ENCODE data around the gene CDK14. TPM values are rescaled to one million over a fixed set of nuclear protein-coding genes. Genes with fewer than 3 reads are reported as not detected.

The CDK14 gene
- polyA plus RNA-seq, 1 donor from 2014 or later: 25.1 TPM

GRCh38 chr7:90622670-90623069 lies 26.5 kb downstream of the CDK14 start:
- H3K9ac ChIP-seq (ENCODE audit: low read length): no peak overlapping the region
- H3K79me2 ChIP-seq (replicated peaks; ENCODE audit: insufficient read depth, low read length): no peaks in the 10 kb centered on the region
- no peaks in the 10 kb centered on the region for H3K9me3 ChIP-seq (ENCODE audit: low read length)
- no peaks in the 10 kb centered on the region for H3F3A ChIP-seq (ENCODE audit: insufficient read depth, low read length, poor library complexity, severe bottlenecking)
- no peak overlapping the region for H3K4me2 ChIP-seq (ENCODE audit: low read length)
- H2AFZ ChIP-seq (ENCODE audit: low read depth, low read length): no peak overlapping the region
- no peak for TF ChIP-seq CTCF (IDR thresholded peaks at IDR 0.05; ENCODE audit: poor library complexity, severe bottlenecking)
- TF ChIP-seq EP300 (conservative IDR thresholded peaks at IDR 0.05; ENCODE audit: poor library complexity, severe bottlenecking): no peak
- no peak for TF ChIP-seq MXI1 (conservative IDR thresholded peaks at IDR 0.05; ENCODE audit: poor library complexity, severe bottlenecking)
- no peak for TF ChIP-seq SMC3 (conservative IDR thresholded peaks at IDR 0.05; ENCODE audit: poor library complexity)
- TF ChIP-seq REST (IDR thresholded peaks at IDR 0.05; ENCODE audit: borderline replicate concordance): no peak
- no peak for TF ChIP-seq TAF1 (IDR thresholded peaks at IDR 0.05; ENCODE audit: low read depth)
- no peak for TF ChIP-seq EZH2 (IDR thresholded peaks at IDR 0.05; ENCODE audit: borderline replicate concordance, insufficient read depth, low read length, poor library complexity, severe bottlenecking)
- H3K27me3 ChIP-seq (ENCODE audit: insufficient read depth, low read depth, low read length): no peaks in the 10 kb centered on the region
- no peaks in the 10 kb centered on the region for H3K9me2 ChIP-seq (ENCODE audit: insufficient read depth, low read length)
- H3K4me3 ChIP-seq (ENCODE audit: low read length): no peak overlapping the region
- H4K20me1 ChIP-seq (ENCODE audit: insufficient read depth): no peaks in the 10 kb centered on the region
- no peak overlapping the region for H3K27ac ChIP-seq (ENCODE audit: low read length)
- no peaks in the 10 kb centered on the region for H3K36me3 ChIP-seq (ENCODE audit: insufficient read depth, low read length)

- H3K79me2 ChIP-seq (replicated peaks; ENCODE audit: insufficient read depth, low read length): no peaks in the 10 kb centered on the region
- no peak overlapping the region for H2AFZ ChIP-seq (ENCODE audit: low read depth, low read length)
- no peaks in the 10 kb centered on the region for H3F3A ChIP-seq (ENCODE audit: insufficient read depth, low read length, poor library complexity, severe bottlenecking)
- H4K20me1 ChIP-seq (ENCODE audit: insufficient read depth): no peaks in the 10 kb centered on the region
- TF ChIP-seq EP300 (conservative IDR thresholded peaks at IDR 0.05; ENCODE audit: poor library complexity, severe bottlenecking): no peak
- TF ChIP-seq SMC3 (conservative IDR thresholded peaks at IDR 0.05; ENCODE audit: poor library complexity): no peak
- TF ChIP-seq MXI1 (conservative IDR thresholded peaks at IDR 0.05; ENCODE audit: poor library complexity, severe bottlenecking): no peak
- TF ChIP-seq CTCF (IDR thresholded peaks at IDR 0.05; ENCODE audit: poor library complexity, severe bottlenecking): no peak
- TF ChIP-seq TAF1 (IDR thresholded peaks at IDR 0.05; ENCODE audit: low read depth): no peak
- no peak for TF ChIP-seq POLR2AphosphoS5 (IDR thresholded peaks at IDR 0.05)
- no peak for TF ChIP-seq EZH2 (IDR thresholded peaks at IDR 0.05; ENCODE audit: borderline replicate concordance, insufficient read depth, low read length, poor library complexity, severe bottlenecking)
- no peak for TF ChIP-seq RAD21 (conservative IDR thresholded peaks at IDR 0.05)
- no peak for TF ChIP-seq REST (IDR thresholded peaks at IDR 0.05; ENCODE audit: borderline replicate concordance)
- H3K9me2 ChIP-seq (ENCODE audit: insufficient read depth, low read length): no peaks in the 10 kb centered on the region
- no peak overlapping the region for H3K9ac ChIP-seq (ENCODE audit: low read length)
- no peaks in the 10 kb centered on the region for H3K9me3 ChIP-seq (ENCODE audit: low read length)
- no peak overlapping the region for H3K27ac ChIP-seq (ENCODE audit: low read length)
- no peak overlapping the region for H3K4me2 ChIP-seq (ENCODE audit: low read length)
- no peak overlapping the region for H3K4me3 ChIP-seq (ENCODE audit: low read length)
- no peaks in the 10 kb centered on the region for H3K36me3 ChIP-seq (ENCODE audit: insufficient read depth, low read length)
- H3K27me3 ChIP-seq (ENCODE audit: insufficient read depth, low read depth, low read length): no peaks in the 10 kb centered on the region
Observed at GRCh38 chr7:90624225-90624911, 28.2 kb downstream of the CDK14 start.
